ENCODE results near the gene TIFAB.

TIFAB gene

DNA sequence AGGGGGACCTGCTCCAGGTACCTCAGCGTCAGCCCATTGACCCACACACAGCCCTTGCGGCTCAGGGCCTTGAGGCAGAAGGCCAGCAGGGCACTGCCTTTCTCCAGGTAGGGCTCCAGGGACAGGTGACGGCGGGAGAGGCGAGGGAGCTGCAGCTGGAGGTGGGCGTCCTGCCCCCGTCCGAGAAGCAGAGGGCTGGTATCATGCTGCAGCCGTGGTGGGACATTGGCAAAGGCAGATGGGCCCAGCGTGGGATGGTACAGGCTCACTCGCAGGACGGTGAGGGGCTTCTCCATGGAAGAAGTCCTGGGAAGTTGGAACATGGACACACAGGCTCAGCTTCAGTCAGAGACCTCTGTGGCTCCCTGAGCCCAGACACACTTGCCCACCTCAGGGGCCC is 2.5 kb downstream of the TIFAB start:
- no peaks in the 10 kb centered on the region for H3K36me3 ChIP-seq (ENCODE audit: insufficient read depth, insufficient read length, low read length)
- peaks cover 4% of the 10 kb centered on the region for H3K4me1 ChIP-seq (ENCODE audit: insufficient read depth, insufficient read length)
- H3K9me3 ChIP-seq (ENCODE audit: insufficient read depth, low read length), result no peaks in the 10 kb centered on the region
- TF ChIP-seq SUZ12 (IDR thresholded peaks at IDR 0.05; ENCODE audit: extremely low read depth, insufficient read depth, insufficient read length) (no peak), YY1 (IDR thresholded peaks at IDR 0.05; ENCODE audit: insufficient read depth, insufficient read length) (no peak), ZNF274 (IDR thresholded peaks at IDR 0.05; ENCODE audit: low read depth, low read length) (no peak)
- H3K4me3 ChIP-seq (ENCODE audit: insufficient read length, low read depth), result no peak overlapping the region
- DNase-seq (ENCODE audit: low read depth, low spot score), result no peak
- peaks cover 17% of the 10 kb centered on the region for H3K27me3 ChIP-seq (ENCODE audit: insufficient read depth, insufficient read length)
- H3K9ac ChIP-seq (ENCODE audit: insufficient read length, low read depth), result no peak overlapping the region

DNA sequence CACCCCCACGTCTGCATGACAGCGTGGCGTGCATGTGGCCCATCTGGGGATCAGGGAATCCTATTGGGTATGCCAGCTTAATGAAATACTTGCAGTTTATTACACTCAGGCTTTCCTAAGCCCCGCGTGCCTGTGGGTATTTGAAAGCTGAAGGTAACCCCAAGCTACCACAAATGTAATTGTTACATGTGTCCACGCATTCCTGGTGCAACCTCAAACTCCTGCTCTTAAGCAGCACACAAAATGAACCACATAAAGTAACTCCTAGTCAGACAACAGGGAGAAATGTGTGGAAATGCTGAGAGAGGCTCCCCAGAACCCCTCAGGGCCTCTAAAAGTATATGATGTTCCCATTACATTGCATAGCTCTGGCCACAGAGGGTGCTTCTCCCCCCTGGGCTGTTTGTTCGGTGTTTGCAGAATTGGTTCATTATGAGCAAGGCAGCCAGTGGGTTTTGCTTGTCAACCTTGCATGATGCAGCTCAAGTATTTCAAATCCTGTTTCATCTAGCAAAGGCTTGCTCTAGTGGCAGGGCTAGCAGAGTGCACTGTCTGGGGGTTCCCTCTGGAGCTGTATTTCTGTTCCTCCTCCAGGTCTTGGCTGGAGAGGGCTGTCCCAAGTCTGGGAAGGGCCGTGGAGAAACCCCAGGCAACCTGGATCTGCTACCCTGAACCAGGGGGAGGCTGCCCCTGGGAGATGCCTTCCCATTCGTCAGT is 3.2 kb downstream of the TIFAB start:
- no peak for TF ChIP-seq SUZ12 (IDR thresholded peaks at IDR 0.05; ENCODE audit: extremely low read depth, insufficient read depth, insufficient read length)
- Histone ChIP-seq H3K27me3 (ENCODE audit: insufficient read depth, insufficient read length) (peaks cover 17% of the 10 kb centered on the region), H3K36me3 (ENCODE audit: insufficient read depth, insufficient read length, low read length) (no peaks in the 10 kb centered on the region), H3K9me3 (ENCODE audit: insufficient read depth, low read length) (no peaks in the 10 kb centered on the region), H3K4me3 (ENCODE audit: insufficient read length, low read depth) (no peak overlapping the region), H3K4me1 (ENCODE audit: insufficient read depth, insufficient read length) (peaks cover 4% of the 10 kb centered on the region), H3K9ac (ENCODE audit: insufficient read length, low read depth) (no peak overlapping the region)
- DNase-seq (ENCODE audit: low read depth, low spot score), result no peak

DNA sequence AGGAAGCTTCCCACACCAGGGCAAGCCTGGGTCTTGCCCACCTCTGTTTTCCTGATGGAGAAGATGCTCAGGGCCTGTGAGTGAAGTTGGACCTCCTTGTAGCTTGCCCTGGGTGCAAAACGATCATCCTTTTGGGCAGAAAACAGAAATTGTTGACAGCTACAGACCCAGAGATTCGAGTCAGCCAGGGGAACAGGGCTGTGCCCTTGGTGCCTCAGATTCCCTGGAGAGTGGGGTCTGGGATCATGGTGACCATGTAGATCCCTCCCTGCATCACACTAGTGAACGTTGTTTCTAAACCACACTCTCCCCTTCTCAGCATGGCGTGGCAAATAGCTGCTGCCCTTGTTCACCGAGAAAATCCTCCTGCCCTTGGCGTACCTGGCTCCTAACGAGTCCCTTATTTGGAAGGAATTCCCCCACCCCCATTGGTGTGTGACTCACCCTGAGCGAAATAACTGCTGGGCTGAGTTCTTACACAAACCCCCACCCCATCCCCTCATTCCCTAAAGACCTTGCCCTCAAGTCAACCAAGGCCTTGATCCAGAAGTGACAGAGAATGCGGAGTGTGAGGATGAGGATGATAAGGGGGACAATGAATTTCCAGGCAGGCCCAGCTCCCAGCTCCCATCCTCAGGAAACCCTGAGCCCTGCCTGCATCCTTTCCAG is 3.9 kb downstream of the TIFAB start:
- Histone ChIP-seq H3K36me3 (ENCODE audit: insufficient read depth, insufficient read length, low read length) (no peaks in the 10 kb centered on the region), H3K4me3 (ENCODE audit: insufficient read length, low read depth) (no peak overlapping the region), H3K4me1 (ENCODE audit: insufficient read depth, insufficient read length) (peaks cover 4% of the 10 kb centered on the region), H3K27me3 (ENCODE audit: insufficient read depth, insufficient read length) (peaks cover 17% of the 10 kb centered on the region), H3K9me3 (ENCODE audit: insufficient read depth, low read length) (no peaks in the 10 kb centered on the region), H3K9ac (ENCODE audit: insufficient read length, low read depth) (no peak overlapping the region)
- DNase-seq (ENCODE audit: low read depth, low spot score), result peak; percentile 25
- TF ChIP-seq SUZ12 (IDR thresholded peaks at IDR 0.05; ENCODE audit: extremely low read depth, insufficient read depth, insufficient read length) (no peak), YY1 (IDR thresholded peaks at IDR 0.05; ENCODE audit: insufficient read depth, insufficient read length) (no peak), ZNF274 (IDR thresholded peaks at IDR 0.05; ENCODE audit: low read depth, low read length) (no peak)

DNA sequence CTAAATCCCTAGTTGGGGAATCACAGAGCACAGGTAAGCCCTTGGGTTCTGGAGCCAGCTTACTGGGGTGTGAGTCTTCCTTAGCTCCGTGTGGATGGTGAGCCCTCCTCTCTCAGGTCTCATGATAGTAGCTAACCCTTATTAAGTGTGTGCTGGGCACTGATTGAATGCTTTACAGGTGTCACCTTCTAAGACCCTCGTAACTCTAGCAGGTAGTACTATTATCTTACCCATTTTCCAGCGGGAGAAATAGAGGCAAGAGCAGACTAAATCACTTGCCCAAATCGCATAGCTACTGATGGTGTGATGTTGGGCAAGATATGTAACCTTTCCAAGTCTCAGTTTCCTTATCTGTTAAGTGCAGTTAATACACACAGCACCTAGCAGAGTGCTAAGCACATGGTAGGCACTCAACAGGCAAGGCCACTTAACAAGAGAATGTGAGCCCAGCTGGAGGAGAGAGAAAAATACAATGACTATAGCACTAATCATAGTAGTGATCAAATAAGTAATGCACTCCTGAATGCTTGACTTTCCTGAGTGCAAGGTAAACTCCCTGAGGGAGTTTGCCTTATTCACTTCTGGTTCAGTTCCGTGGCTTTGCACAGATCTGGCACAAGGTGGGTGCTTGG is 4.7 kb downstream of the TIFAB start, which contains the start of gene DCANP1:
DCANP1 (minus strand) TSS at position 51 of the 632 bp plus-strand sequence. CDS start 240 bp downstream, outside the sequence.
- no peak for DNase-seq (ENCODE audit: low read depth, low spot score)
- Histone ChIP-seq H3K36me3 (ENCODE audit: insufficient read depth, insufficient read length, low read length) (no peaks in the 10 kb centered on the region), H3K9me3 (ENCODE audit: insufficient read depth, low read length) (no peaks in the 10 kb centered on the region), H3K27me3 (ENCODE audit: insufficient read depth, insufficient read length) (peaks cover 17% of the 10 kb centered on the region), H3K4me3 (ENCODE audit: insufficient read length, low read depth) (no peak within 1 kb of the TSS), H3K9ac (ENCODE audit: insufficient read length, low read depth) (no peak within 1 kb of the TSS), H3K4me1 (ENCODE audit: insufficient read depth, insufficient read length) (peaks cover 6% of the 10 kb centered on the region)
- TF ChIP-seq ZNF274 (IDR thresholded peaks at IDR 0.05; ENCODE audit: low read depth, low read length) (no peak), SUZ12 (IDR thresholded peaks at IDR 0.05; ENCODE audit: extremely low read depth, insufficient read depth, insufficient read length) (no peak), YY1 (IDR thresholded peaks at IDR 0.05; ENCODE audit: insufficient read depth, insufficient read length) (no peak)

DNA sequence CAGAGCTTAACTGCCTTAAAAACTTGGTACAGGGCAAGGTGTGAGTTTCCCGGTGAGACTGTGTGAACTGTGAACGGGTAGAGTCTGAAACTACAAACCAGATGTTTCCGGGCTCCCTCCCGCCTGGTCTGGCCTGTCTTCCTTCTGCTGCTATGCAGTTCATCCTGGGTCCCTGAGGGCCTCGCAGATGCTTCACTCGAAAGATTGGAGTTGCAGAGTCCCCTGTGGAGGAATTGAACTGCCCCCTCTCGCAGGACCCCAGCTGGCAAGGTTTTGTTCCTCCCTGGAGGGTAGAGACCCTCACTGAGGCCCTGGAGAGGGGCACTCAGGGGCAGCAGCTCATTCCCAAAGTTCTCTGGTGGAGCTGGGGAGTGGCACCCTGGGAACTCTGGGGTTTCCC is 5.5 kb downstream of the TIFAB start:
- Histone ChIP-seq H3K36me3 (ENCODE audit: insufficient read depth, insufficient read length, low read length) (no peaks in the 10 kb centered on the region), H3K4me1 (ENCODE audit: insufficient read depth, insufficient read length) (peaks cover 7% of the 10 kb centered on the region), H3K4me3 (ENCODE audit: insufficient read length, low read depth) (no peak overlapping the region), H3K27me3 (ENCODE audit: insufficient read depth, insufficient read length) (peaks cover 17% of the 10 kb centered on the region), H3K9me3 (ENCODE audit: insufficient read depth, low read length) (no peaks in the 10 kb centered on the region), H3K9ac (ENCODE audit: insufficient read length, low read depth) (no peak overlapping the region)
- DNase-seq (ENCODE audit: low read depth, low spot score), result no peak
- TF ChIP-seq ZNF274 (IDR thresholded peaks at IDR 0.05; ENCODE audit: low read depth, low read length) (no peak), SUZ12 (IDR thresholded peaks at IDR 0.05; ENCODE audit: extremely low read depth, insufficient read depth, insufficient read length) (no peak), YY1 (IDR thresholded peaks at IDR 0.05; ENCODE audit: insufficient read depth, insufficient read length) (no peak)

DNA sequence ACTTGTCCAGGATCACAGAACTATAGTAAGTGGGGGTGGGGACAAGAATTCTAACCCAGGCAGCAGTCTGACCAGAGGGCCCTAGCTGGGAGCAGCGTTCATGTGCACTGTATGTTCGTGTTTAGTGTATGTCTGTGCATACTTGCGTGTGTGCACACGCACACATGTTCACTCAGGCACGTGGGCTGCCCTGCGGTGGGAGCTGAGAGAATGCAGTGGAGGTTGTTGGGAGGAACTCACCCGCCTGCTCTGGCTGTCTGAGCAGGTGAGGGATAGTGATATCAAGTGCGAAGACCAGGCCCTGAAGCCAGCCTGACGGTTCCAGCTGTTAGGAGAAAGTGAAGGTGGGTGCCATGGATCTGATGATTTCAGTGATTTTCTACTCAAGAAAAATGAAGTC is 5.9 kb downstream of the TIFAB start:
- Histone ChIP-seq H3K4me1 (ENCODE audit: insufficient read depth, insufficient read length) (peaks cover 7% of the 10 kb centered on the region), H3K27me3 (ENCODE audit: insufficient read depth, insufficient read length) (peaks cover 17% of the 10 kb centered on the region), H3K4me3 (ENCODE audit: insufficient read length, low read depth) (no peak overlapping the region), H3K36me3 (ENCODE audit: insufficient read depth, insufficient read length, low read length) (no peaks in the 10 kb centered on the region), H3K9me3 (ENCODE audit: insufficient read depth, low read length) (no peaks in the 10 kb centered on the region), H3K9ac (ENCODE audit: insufficient read length, low read depth) (no peak overlapping the region)
- DNase-seq (ENCODE audit: low read depth, low spot score), result no peak
- TF ChIP-seq ZNF274 (IDR thresholded peaks at IDR 0.05; ENCODE audit: low read depth, low read length) (no peak), SUZ12 (IDR thresholded peaks at IDR 0.05; ENCODE audit: extremely low read depth, insufficient read depth, insufficient read length) (no peak), YY1 (IDR thresholded peaks at IDR 0.05; ENCODE audit: insufficient read depth, insufficient read length) (no peak)
